CD1c-positive myeloid dendritic cell (primary cell): ENCODE measurements around the gene SHC3.

Experiments used
- DNase-seq: peaks from one replicate; pipeline ENCODE4 v3.0.0-alpha.2; 2016; ENCODE audit errors: extremely low spot score

The SHC3 gene

GRCh38 chr9:89106224-89106851, 72.3 kb downstream of the SHC3 start:
- no peak for DNase-seq

DNA sequence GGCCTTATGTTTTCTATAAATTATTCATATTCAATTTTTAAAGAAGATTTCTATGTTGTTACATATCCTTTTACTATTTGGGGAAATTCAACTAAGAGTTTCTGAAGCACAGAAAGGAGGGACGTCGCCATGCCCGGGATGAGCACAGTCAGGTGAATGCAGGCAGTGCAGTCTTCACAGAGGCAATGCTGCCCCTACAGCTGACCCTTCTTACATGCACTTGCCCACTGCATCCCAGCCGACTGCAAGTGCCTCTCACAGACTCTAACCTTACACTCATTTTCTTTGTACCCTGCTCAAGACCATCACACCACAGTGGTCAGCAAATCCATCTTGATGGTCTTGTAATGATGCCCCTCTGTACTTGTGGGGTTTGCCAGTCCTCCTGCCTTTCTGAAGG, 73.8 kb downstream of the SHC3 start:
- no peak for DNase-seq

DNA sequence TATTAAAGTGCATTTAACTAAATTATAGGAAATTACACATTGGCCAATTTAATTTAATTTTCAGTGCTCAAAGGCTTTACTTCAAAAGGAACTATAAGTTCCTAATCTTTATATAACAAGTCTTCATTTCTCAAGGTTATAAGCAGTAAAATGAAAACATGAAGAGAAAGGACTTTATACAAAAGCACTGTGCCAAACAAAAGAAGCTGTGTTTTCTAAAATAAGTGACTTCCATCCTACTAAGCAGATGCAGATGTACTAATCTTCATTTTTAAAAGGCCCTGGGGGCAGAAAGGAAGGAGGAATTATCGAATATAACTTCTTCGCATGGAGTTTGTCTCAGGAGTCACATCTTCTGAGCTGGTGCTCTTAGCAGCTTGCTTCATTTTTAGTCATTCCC, 81.4 kb downstream of the SHC3 start:
- no peak for DNase-seq

DNA sequence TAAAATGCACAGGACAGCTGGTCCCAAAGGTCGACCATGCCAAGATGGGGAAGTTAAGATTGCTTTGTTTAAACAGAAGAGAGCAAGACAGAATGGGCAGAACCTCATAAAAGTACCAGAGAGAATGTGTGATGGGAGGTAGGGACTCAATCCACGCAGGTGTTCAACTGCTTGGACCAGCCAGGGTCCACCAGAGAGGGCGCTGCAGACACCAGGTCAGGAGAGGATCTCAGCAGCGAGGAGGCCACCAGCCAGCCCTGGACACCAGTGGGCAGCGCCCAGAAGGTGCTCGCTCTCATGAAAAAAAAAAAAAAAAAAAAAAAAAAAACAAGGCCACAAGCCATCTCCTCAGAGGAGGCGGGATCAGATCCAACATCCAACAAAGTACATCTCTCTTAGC, 81.8 kb downstream of the SHC3 start:
- no peak for DNase-seq

DNA sequence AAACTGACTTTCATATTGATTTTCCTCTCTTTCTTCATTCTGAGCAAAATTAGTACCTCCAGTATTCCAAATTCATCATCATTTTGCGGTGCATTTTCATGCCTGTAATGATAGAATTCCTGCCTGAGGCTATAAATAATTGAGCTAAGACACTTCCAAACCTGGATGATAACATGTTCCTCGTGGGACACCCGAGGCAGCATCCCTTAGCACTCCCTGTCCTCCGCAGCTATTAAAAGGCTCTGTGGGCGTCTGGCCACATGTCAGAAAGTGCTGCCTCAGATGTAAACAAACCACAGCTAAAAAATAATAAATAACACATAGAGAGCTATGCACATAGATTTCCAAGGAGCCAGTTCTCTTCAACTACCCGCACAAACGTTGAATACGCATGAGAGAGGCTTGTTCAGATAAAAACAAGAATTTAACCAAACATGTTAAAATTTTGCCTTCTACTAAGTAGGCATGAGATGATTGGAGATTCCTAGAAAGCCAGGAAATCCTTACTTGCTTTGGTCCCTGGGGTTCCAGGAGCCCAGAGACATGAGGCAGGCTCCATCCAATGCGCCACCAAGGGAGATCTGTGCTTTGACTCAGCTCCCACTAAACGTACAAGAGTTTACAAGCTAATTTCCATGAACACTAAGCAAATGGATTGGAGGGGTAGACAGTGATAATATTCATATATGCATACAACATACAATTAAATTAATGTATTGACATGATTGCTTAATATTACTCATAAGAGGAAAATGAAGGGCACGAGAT, 82.7 kb downstream of the SHC3 start:
- no peak for DNase-seq

- DNase-seq = no peak
Measured at GRCh38 chr9:89093201-89093975, 85.2 kb downstream of the SHC3 start.

- DNase-seq = no peak
Measured at GRCh38 chr9:89089176-89089575, 89.4 kb downstream of the SHC3 start.

GRCh38 chr9:89083626-89084025, 95.0 kb downstream of the SHC3 start:
- no peak for DNase-seq

DNA sequence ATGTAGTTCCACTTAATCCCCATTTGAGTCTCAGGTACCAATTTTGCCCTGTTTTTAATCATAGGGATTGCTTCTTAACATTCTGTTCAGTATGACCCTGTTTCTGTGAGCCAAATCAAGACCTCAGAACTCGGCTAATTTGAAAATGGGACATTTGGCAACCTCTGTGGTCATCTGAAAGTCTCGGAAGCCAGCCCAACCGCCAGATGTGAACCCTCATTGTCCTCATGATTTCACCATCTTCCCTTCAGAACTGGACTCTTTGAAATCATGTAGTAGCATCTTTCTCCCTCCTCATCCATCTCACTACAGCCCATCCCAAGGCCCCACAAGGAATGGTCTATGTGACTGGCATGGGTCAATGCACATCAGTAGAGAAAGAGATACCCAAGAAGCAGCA, 98.4 kb downstream of the SHC3 start:
- DNase-seq = no peak

GRCh38 chr9:89079391-89079790, 99.2 kb downstream of the SHC3 start:
- DNase-seq = no peak

GRCh38 chr9:89078860-89079259, 99.8 kb downstream of the SHC3 start:
- no peak for DNase-seq

- no peak for DNase-seq
Measured at GRCh38 chr9:89078421-89078820, 100.2 kb downstream of the SHC3 start.

- DNase-seq = peak; percentile 36
Measured at GRCh38 chr9:89077519-89077918, 101.1 kb downstream of the SHC3 start.

DNA sequence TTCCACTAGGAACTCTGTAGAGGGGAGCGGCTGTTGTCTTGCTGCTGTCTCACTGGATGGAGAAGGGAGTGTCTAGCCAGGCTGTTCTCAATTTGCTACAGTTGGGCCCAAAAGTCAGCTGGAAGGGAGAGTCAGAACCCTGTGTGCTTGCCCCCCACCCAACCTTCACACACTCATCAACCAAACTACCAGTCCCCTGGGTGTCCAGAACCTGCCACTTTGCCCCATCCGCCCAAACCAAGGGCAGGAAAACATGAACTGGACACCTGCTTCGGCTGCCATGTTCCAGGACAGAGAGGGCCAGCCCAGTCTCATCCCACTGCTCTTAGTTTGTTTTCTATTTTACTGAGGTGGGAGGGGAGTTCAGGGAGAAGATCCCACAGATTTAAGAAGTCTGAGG, 105.2 kb downstream of the SHC3 start:
- no peak for DNase-seq

- DNase-seq = no peak
Measured at GRCh38 chr9:89071591-89071990, 107.0 kb downstream of the SHC3 start.

GRCh38 chr9:89066835-89067234, 111.8 kb downstream of the SHC3 start:
- no peak for DNase-seq

DNA sequence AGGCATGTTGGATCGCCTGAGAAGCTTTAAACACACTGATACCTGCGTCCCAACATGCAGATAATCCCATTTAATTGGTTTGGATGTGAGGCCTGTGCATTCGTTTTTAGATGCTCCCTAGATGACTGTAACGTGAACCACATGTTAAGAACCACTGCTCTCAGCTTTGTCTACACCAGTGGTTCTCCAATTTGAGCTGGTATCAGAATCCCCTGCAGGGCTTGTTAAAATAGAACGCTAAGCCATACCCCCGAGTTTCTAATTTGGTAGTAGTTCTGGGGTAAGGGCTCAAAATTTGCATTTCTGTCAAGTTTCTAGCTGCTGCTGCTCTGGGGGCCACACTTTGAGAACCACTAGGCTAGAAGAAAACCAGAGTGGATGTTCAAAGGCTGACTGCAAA, 112.7 kb downstream of the SHC3 start:
- no peak for DNase-seq

DNA sequence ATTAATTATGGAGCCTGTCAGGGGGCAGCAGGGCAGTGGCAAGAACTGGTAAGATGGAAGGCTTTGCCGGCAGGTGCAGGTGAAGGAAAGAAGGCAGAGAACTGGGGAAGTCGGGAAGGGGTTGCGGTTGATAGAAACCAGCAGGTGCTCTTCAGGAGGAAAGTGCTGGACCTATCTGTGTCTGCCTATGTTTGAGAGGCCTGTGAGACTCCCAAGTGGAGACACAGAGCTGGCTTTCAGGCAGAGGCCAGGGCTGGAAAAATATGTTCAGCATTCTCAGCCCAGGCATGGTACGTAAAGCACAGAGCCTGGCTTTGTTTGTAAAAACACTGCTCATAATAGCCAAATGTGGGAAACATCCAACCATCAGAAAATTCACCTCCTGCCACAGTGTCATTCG, 117.8 kb downstream of the SHC3 start:
- no peak for DNase-seq

- no peak for DNase-seq
Measured at GRCh38 chr9:89059925-89060506, 118.6 kb downstream of the SHC3 start.

DNA sequence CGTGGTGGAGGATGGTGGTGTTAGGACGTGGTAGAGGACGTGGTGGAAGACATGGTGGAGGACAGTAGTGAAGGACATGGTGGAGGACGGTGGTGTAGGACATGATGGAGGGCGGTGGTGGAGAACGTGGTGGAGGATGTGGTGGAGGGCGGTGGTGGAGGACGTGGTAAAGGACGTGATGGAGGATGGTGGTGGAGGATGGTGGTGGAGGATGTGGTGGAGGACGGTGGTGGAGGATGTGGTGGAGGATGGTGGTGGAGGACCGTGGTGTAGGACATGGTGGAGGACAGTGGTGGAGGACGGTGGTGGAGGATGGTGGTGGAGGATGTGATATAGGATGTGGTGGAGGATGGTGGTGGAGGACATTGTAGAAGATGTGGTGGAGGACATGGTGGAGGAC, 119.7 kb downstream of the SHC3 start:
- DNase-seq = no peak

- DNase-seq = no peak
Measured at GRCh38 chr9:89054865-89055495, 123.6 kb downstream of the SHC3 start.

GRCh38 chr9:89053301-89053700, 125.3 kb downstream of the SHC3 start:
- DNase-seq = no peak
